Measurements from ENCODE around the gene UNG. TPM values are rescaled to one million over a fixed set of nuclear protein-coding genes. Genes with fewer than 3 reads are reported as not detected.
A peak's percentile ranks its signal among the peaks of the same experiment; 100 is the strongest.

Gene UNG
- total RNA-seq, 1 donor from 2014 or later, result 13.3 TPM

GRCh38 chr12:109153821-109154441 is 56.5 kb downstream of the UNG start:
- no peak for DNase-seq
- Mint-ChIP-seq H3K9me3 (no peaks in the 10 kb centered on the region), H3K36me3 (ENCODE audit: low read depth) (no peaks in the 10 kb centered on the region), H3K27ac (no peak overlapping the region), H3K4me1 (peaks cover 24% of the 10 kb centered on the region), H3K27me3 (peaks cover 17% of the 10 kb centered on the region), H3K4me3 (peak overlapping the region; percentile 95)
- no peak for ATAC-seq (ENCODE audit: low read depth)
- intact Hi-C loops (cut with micrococcal nuclease), result loop anchor here (2.0 to 10.0 kb wide), 4 partner anchors 41 to 592 kb away; partner anchors contain the start of genes ALKBH2, FAM222A, ISCU and SART3
- TF ChIP-seq, protein P1, sequence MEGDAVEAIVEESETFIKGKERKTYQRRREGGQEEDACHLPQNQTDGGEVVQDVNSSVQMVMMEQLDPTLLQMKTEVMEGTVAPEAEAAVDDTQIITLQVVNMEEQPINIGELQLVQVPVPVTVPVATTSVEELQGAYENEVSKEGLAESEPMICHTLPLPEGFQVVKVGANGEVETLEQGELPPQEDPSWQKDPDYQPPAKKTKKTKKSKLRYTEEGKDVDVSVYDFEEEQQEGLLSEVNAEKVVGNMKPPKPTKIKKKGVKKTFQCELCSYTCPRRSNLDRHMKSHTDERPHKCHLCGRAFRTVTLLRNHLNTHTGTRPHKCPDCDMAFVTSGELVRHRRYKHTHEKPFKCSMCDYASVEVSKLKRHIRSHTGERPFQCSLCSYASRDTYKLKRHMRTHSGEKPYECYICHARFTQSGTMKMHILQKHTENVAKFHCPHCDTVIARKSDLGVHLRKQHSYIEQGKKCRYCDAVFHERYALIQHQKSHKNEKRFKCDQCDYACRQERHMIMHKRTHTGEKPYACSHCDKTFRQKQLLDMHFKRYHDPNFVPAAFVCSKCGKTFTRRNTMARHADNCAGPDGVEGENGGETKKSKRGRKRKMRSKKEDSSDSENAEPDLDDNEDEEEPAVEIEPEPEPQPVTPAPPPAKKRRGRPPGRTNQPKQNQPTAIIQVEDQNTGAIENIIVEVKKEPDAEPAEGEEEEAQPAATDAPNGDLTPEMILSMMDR (IDR thresholded peaks at IDR 0.05), result no peak
- ChIA-PET CTCF (no interaction called here), POLR2A (interaction anchor here (0.6 to 0.7 kb wide), 2 partner anchors 16 to 60 kb away, joined by 3 read pairs; partner anchors contain the start of gene ALKBH2)

DNA sequence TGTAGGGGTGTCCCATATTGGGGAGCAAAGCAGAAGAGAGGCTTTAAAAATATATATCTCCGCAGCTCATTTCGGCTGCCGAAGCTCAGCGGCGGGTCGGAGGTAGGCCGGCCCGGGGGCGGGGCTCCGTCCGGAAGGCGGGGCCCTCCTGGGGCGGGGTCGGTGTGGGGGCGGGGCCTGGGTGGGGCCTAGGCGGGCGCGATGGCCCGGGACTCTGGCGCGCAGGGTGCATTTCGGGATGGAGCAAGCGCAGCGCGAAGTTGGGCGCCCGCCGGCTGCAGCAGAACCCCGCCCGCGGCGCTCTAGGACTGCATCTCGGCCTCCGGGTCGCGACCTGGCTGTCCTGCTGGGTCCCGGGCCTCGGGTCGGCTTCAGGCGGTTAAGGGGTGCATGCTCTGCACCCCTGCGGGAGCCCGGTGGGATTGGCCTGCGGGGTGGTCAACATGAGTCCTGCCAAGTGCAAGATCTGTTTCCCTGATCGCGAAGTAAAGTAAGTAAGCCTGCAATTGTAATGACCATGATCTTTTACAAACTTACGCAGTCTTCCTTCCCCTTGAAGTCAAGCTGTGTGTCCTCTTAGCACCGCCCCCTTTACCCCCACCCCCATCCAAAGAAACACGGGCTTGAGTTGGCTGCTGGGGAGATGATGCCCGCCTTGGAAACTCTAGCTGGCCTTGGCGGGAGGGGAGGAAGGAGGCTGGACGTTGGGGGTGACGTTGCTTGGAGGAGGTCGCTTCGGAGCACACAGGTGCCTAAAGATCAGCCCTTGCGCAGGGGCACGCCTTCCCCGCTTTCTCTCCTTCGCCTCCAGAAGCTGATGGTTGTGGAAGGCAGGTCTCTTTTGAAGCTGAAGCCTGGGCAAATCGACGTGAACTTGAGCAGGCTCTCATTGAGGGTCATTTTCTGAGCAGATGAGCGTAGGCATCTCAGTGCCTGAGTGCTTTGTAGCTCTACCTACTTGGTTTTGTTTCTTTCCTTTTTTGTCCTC is 57.3 kb downstream of the UNG start:
- TF ChIP-seq, protein P1 (IDR thresholded peaks at IDR 0.05), result no peak

GRCh38 chr12:109156036-109156435 is 58.6 kb downstream of the UNG start:
- no peaks in the 10 kb centered on the region for H3K9me3 Mint-ChIP-seq
- intact Hi-C loops (cut with micrococcal nuclease), result loop anchor here (5.0 to 10.0 kb wide), 2 partner anchors 104 to 559 kb away; partner anchors contain the start of genes FAM222A and USP30
- H3K27ac Mint-ChIP-seq, result no peak overlapping the region
- ChIA-PET POLR2A (no interaction called here), CTCF (no interaction called here)
- DNase-seq (no peak), ATAC-seq (ENCODE audit: low read depth) (no peak)
- TF ChIP-seq, protein P1 (IDR thresholded peaks at IDR 0.05), result no peak
- peaks cover 7% of the 10 kb centered on the region for H3K27me3 Mint-ChIP-seq
- H3K36me3 Mint-ChIP-seq (ENCODE audit: low read depth), result no peaks in the 10 kb centered on the region
- H3K4me3 Mint-ChIP-seq, result no peak overlapping the region
- H3K4me1 Mint-ChIP-seq, result peaks cover 24% of the 10 kb centered on the region

More for the DNA sequence above, 57.3 kb downstream of the UNG start:
- peak; percentile 97 for ATAC-seq (ENCODE audit: low read depth)
- H3K4me1 Mint-ChIP-seq, result peaks cover 24% of the 10 kb centered on the region
- peak overlapping the region; percentile 90 for H3K27ac Mint-ChIP-seq
- no peaks in the 10 kb centered on the region for H3K36me3 Mint-ChIP-seq (ENCODE audit: low read depth)
- CTCF ChIA-PET, result no interaction called here
- H3K4me3 Mint-ChIP-seq, result peak overlapping the region; percentile 95
- peak; percentile 76 for DNase-seq
- H3K9me3 Mint-ChIP-seq, result no peaks in the 10 kb centered on the region
- peaks cover 12% of the 10 kb centered on the region for H3K27me3 Mint-ChIP-seq
- POLR2A ChIA-PET, result interaction anchor here (0.6 to 0.7 kb wide), 4 partner anchors 15 to 594 kb away, joined by 3 to 4 read pairs (median 3); partner anchors contain the start of genes ALKBH2 and SART3
- intact Hi-C loops (cut with micrococcal nuclease), result loop anchor here (2.0 to 10.0 kb wide), 5 partner anchors 42 to 592 kb away; partner anchors contain the start of genes ALKBH2, FAM222A, ISCU and SART3

DNA sequence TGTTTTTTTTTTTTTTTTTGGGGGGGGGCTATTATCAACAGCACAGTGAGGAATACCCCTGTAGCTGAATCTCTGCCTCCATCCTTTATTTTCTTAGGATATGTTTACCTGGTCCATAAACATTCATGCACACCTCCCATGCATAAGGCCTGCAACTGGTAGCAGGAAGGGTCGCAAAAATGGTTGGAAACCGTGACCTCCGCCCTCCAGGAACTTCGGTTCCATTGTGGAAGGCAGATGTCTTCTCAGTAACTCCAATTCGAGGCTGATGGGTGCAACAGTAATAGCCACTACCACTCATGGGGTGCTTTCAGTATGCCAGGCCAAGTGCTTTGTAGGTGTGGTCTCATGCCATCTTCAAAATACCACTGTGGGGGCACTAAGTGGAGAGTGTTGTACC is 59.2 kb downstream of the UNG start:
- H3K4me1 Mint-ChIP-seq, result peaks cover 24% of the 10 kb centered on the region
- peaks cover 4% of the 10 kb centered on the region for H3K27me3 Mint-ChIP-seq
- POLR2A ChIA-PET, result no interaction called here
- H3K4me3 Mint-ChIP-seq, result no peak overlapping the region
- intact Hi-C loops (cut with micrococcal nuclease), result loop anchor here (5.0 to 10.0 kb wide), 2 partner anchors 104 to 558 kb away; partner anchors contain the start of genes FAM222A and USP30
- DNase-seq (no peak), ATAC-seq (ENCODE audit: low read depth) (no peak)
- TF ChIP-seq, protein P1 (IDR thresholded peaks at IDR 0.05), result no peak
- H3K9me3 Mint-ChIP-seq, result no peaks in the 10 kb centered on the region
- CTCF ChIA-PET, result no interaction called here
- H3K36me3 Mint-ChIP-seq (ENCODE audit: low read depth), result no peaks in the 10 kb centered on the region
- no peak overlapping the region for H3K27ac Mint-ChIP-seq

Measured in activated B cell treated with CpG ODN at 0.5 μM for 24 hours (primary cell).